GM03348 (cell line): Measurements from ENCODE around the gene TRIM45.
"Not testable (repeated sequence)": the region's sequence is repeated elsewhere in the genome, so short reads cannot be mapped to it uniquely, and the experiment has no call there.

ENCODE experiments used
- DNase-seq: peaks from one replicate; pipeline ENCODE4 v3.0.0; 2012; ENCODE audit warnings: low spot score

Gene TRIM45

DNA sequence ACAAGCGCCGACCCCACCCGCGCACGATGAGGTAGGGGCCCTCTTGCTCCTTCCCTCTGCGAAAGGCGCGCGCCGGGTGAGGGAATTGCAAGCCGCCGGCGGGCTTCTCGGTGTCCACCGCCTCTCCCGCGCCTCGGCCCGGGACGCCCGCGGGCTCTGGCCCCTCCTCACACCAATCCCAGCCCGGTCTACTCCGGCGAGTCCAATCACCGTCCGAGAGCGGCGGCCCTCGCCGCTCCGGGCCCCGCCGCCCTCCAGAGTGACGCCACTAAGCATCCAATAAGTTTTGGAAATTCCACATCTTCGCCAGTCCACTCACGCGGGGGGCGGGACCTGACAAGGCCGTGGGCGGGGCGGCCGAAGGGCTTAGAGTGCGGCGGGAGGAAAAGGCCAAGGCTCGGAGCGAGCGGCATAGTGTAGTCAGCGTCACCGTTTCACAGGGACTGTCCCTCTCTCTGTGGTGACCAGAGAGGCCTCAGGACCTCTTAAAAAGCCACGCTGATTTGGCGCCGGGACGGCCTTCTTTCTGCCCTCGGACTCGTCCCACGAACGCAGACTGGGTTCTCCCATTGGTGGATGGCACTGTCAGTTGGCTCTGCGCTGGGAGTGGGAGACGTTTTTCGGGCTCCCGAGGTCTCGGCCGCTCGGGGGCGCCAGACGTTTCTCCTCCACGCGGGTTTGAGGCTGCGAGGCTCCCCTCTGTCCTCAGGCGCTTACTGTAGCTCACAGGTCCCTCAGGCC lies at the start of gene TRIM45:
TSS of gene TRIM45 (minus strand) at position 161 of the 741 bp plus-strand sequence. CDS start 548 bp downstream, outside the sequence.
- DNase-seq: peak; percentile 98

GRCh38 chr1:117169871-117170596 lies 48.5 kb upstream of the TRIM45 start:
- no peak for DNase-seq

- DNase-seq: no peak
These were observed 45.9 kb upstream of the TRIM45 start for GRCh38 chr1:117167402-117167801.

GRCh38 chr1:117166076-117166475 lies 44.5 kb upstream of the TRIM45 start:
- DNase-seq: no peak

GRCh38 chr1:117164209-117164608 lies 42.7 kb upstream of the TRIM45 start:
- DNase-seq: no peak

DNA sequence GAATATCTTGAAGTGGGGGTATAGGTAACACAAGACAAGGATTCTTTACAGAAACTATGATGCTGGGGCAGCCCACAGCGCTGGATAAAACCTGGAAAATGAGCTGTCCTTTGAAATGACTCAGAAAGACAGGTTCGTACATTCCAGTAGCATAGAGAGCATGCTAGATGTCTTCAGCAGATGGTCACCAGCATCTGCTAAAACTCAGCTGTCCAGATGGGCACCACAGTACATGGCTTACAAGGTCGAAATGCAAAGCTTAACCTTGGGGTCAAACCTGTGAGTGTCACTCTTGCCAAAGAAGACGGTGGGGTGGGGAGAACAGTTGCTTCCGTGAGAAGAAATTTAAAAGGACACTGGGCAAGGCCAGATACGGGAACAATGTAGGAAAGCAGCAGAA lies 41.3 kb upstream of the TRIM45 start:
- DNase-seq: no peak

DNA sequence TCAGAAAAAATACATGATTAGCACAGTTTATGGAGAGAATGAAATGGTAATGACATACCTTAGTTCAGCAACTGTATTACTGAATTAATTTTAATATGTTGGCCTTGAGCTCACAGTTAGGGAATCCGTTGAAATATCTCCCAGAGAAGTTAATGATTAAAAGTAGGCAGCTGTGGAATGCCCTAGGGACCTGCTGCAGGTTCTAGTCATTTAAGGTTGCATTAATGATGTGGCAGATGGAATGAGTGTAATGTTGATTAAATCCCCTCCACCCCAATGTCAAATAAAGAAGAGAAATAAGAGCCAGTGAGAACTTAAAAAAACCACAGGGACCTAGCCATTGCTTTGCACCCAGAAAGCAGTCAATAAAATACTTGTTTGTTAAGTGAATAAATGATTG lies 40.3 kb upstream of the TRIM45 start:
- no peak for DNase-seq

GRCh38 chr1:117151305-117151704 lies 29.8 kb upstream of the TRIM45 start:
- not testable (repeated sequence) for DNase-seq

DNA sequence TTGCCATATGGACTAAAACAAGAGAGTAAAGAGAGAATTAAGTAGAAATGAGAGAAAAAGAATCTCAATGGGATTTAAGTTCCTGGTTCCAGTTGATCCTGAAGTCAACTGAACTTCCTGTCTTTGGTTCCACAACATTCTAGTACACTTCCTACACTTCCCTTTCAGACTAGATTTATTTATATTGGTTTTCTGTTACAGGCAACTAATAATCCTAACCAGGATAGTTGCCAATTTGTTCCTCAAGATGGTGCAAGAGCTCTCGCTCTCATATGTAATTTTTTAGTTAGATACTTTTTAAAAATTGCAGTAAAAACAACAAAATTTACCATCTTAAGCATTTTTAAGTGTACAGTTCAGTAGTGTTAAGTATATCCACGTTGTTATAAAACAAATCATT lies 28.8 kb upstream of the TRIM45 start:
- DNase-seq: no peak

DNA sequence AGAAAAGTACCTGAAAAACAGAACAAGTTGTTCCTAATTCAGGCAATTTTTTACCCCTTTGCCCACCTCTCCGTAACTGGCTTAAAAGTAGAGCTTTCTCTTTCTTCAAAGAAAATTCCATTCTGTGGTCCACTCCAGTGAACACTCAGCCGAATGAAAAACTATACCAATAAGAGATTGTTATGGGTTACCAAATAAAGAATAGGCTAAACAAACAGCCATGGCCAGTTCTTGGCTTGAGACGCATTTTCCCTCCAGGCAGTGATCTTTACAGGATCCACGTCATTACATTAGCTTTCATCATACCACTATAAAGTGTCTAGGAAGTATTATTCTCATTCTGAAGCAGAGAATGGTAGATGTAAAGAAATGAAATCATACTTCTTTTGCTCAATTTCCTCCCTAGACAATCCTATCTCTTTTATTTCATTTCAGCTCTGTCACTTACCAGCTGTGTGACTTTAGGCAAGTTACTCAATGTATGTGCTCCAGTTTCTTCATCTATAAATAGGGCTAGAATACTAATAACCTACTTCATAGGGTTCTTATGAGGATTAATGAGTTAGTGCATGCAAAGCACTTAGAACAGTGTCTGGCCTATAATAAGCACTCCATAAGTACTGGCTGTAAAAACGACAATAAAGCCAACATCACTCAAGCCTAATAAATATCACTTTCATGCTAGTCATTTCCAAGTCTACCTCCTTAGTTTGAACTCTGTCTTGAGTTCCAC lies 26.5 kb upstream of the TRIM45 start:
- no peak for DNase-seq

DNA sequence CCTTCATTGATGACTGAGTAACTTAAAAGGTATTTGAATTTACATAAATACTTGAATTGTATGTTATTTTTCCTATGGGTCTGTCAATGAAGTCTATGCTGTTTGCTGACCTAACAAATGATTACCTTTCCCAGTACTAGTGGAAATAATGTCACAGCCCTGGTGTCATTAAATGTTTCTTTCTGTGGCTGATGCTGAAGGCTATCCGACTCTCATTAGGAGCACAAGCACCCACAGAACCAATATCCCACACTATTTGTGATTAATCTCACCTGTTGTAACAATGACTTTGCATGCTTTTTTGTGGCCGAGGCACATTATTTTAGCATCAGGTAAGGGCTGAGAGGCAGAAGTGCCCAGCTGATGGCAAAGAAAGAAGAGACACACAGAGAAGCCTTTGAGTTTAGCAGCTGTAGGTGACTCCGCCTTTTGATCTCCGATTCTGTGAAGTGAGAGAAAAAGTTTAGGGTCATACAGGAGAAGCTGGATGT lies 25.8 kb upstream of the TRIM45 start:
- no peak for DNase-seq

DNA sequence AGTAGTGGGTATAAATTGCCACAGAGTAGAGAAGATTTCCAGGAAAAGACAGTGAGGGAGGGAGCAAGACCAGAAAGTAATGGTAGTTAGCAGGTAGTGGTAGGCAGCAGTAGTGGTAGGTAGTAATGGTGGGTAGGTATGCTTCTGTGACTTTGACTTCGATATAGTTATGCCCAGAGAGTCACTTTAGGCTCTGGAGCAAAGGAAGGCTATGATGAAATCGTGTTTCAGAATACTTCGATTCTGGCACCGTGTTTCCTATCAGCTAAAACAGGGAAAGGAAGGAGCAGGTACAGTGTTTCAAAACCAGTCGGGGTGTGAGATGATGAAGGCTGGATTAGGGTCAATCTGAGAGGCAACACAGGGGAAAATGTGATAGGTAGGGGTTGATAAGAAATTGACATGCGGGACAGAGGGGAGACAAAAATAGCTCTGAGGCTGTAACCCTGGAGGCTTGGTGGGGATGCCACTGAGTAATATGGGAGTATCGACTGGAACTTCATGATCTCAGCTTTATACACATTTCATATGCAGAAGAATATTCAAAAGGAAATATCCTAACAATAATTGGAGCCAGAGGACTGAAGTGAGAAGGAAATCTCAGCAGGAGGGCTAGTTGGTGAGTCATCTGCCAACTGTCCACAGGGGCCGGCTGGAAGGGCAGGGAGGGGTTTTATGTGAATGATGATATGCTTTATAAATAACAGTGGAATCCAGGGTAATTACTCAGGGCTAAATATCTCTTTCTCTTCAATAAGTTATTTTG lies 25.2 kb upstream of the TRIM45 start:
- DNase-seq: peak; percentile 84

DNA sequence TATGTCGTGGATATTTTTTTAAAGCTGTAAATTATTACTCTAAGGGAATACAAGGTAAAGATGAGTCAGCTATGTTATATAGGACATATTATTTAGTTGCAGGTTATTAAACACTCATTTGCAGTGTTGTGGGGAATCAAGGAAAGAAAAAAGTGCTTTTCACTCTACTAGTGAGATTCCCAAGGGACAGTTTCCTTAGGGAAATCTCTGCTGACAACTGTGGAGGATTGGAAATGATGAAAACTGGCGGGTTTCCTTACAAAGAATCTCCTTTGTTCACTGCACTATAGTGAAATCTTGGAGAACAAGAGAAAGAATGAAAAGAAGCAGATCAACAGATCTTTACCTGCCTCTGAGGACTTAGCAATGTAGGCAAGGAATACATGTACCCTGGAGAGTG lies 24.5 kb upstream of the TRIM45 start:
- DNase-seq: no peak

DNA sequence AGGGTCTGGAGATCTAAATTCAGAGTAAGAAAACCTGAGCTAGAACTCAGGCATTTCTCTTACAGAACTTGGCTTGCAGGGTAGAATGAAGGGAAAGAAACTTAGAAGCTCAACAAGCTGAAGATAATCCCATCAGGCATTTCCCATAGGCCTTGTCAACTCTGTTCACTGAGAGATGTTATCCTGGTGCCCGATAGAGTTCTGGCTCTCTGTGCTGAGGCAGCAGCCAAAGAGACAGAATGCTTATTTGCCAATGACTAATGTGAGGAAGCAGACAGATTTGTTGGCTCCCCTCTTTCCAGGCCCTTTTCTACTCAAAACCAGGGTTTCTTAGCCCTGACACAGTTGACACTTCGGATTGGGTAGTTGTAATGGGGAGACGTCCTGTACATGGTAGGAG lies 22.3 kb upstream of the TRIM45 start:
- no peak for DNase-seq

DNA sequence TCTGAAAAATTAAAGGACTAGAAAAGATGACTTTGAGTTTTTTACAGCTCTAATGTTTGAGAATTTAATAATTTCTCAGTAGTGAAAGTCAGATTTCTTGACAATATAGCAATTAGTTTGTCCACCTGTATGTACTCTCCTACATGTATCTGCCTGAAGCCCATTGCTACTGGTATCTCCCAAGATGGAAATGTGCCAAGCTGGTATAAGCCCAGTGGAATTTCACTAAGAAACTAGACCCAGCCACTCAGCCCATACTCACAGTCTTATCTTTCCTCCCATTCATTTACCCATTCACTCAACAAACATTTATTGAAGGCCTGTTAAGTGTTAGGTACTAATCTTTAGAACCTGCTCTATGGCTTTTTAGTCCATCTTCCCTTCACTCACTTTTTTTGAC lies 21.6 kb upstream of the TRIM45 start:
- DNase-seq: no peak

GRCh38 chr1:117142200-117142599 lies 20.7 kb upstream of the TRIM45 start:
- DNase-seq: peak; percentile 12

GRCh38 chr1:117138561-117138960 lies 17.0 kb upstream of the TRIM45 start:
- DNase-seq: no peak

DNA sequence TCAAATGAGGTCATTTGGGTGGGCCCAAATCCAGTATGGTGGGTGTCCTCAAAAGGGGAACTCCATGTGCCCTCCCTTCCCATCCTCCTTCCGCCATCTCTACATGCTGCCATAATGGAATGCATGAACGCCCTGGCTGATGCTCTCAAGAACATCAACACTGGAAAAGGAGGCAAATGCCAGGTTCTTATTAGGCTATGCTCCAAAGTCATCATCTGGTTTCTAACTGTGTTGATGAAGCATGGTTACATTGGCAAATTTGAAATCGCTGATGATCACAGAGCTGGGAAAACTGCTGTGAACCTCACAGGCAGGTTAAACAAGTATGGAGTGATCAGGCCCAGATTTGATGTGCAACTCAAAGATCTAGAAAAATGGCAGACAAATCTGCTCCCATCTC lies 16.6 kb upstream of the TRIM45 start:
- DNase-seq: no peak

DNA sequence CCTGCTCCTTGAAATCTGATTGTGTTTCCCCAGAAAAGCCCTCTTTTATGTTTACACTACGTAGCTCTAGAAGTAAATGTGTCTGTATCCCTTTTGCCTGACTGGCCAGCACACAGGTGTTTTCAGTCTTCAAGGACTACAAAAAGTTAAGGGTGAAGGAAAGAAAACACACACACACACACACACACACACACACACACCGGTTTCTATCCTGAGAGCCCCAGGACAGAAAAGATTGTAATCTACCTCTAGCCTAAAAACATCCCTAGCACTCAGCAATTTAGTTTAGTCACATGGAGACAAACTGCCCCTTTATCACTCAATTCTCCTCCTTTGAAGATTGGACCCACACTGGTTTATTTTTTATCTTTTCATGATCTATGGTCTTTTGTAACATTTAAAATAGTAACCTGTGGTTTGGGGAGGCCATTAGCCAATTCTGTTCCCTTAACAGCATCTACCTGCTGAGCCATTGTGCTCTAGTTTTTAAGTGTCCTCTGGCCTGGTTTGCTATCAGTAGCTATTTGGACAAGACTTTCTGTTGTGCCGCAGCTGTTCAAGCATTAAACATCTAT lies 15.8 kb upstream of the TRIM45 start:
- no peak for DNase-seq

- DNase-seq: no peak
These were observed 15.2 kb upstream of the TRIM45 start for GRCh38 chr1:117136749-117137148.

- DNase-seq: no peak
These were observed 13.8 kb upstream of the TRIM45 start for GRCh38 chr1:117135329-117135728.

DNA sequence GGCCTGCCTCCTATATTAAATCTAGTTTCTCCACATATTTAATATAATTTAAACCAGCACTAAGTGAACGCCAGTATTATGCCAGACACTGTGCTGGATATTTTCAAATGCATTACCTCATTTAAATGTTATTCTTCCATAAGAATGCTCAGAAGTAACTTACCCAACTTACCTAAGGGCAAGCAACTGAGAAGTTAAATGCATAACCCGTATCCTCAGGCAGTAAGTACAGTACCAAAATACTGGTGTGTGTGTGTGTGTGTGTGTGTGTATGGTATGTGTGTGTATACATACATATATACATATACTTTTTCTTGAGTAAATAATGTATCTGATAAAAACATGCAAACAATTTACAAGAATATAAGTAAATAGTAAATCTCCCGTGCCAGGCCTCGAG lies 9.0 kb upstream of the TRIM45 start:
- no peak for DNase-seq
